Memory B cell (primary cell): ENCODE measurements around the gene DAO.
"Not testable (repeated sequence)": the region's sequence is repeated elsewhere in the genome, so short reads cannot be mapped to it uniquely, and the experiment has no call there.

ENCODE experiments used
- ATAC-seq: fragments of 150-1000 bp; cut with Tn5 transposase; 2 replicates; pipeline ENCODE4 v1.10.0; 2021; ENCODE audit warnings: low read depth, mild to moderate bottlenecking, moderate library complexity
- DNase-seq, 2 donors: peaks; one replicate each; pipeline ENCODE4 v3.0.0; 2022; ENCODE audit warnings: low spot score in 2 of 2
- H3K27ac Mint-ChIP-seq: one replicate; pipeline ENCODE4 v1.8.0; 2022; ENCODE audit warnings: mild to moderate bottlenecking, moderate library complexity, mixed read lengths
- H3K27me3 Mint-ChIP-seq: one replicate; pipeline ENCODE4 v1.8.0; 2022; ENCODE audit warnings: mixed read lengths
- H3K36me3 Mint-ChIP-seq: one replicate; pipeline ENCODE4 v1.8.0; 2022; ENCODE audit warnings: mild to moderate bottlenecking, mixed read lengths
- H3K4me1 Mint-ChIP-seq: one replicate; pipeline ENCODE4 v1.8.0; 2022; ENCODE audit warnings: mixed read lengths
- H3K4me3 Mint-ChIP-seq: one replicate; pipeline ENCODE4 v1.8.0; 2022; ENCODE audit warnings: mild to moderate bottlenecking, moderate library complexity, mixed read lengths
- H3K9me3 Mint-ChIP-seq: one replicate; pipeline ENCODE4 v1.8.0; 2022; ENCODE audit warnings: mixed read lengths

DAO gene

DNA sequence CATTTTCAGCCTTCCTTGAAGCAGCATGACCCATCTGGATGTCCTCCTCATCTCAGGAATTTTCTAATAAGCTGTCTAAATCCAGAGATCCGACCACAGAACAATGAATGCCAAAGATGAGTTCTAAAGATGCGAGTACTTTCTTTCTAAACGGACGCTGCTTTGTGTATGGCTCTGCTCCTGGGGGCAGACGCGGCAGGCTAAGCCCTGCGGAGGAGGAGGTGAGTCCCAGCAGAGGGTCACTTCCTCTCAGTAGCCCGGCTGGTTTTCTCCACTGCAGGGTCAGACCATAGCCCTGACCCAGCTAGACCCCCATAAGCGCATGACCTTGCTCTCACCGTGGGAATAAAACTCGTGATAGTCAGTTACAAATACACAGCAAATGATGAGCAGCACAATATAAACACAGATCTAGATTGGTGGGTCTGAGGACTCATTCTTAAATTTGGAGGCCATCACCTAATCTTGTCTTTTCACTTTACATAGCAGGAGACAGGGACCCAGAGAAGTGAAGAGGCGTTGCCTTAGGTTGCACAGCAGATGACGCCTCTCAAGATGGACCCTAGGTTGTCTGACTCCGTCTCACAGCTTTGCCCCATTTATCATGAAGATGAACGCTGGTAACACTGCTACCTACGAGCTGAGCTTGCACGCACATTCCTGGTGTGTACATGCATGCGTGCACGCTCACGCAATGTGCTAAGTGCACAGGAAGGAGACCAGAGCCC lies 39.1 kb upstream of the DAO start:
- Mint-ChIP-seq H3K36me3 (peaks cover 11% of the 10 kb centered on the region), H3K4me1 (peaks cover 18% of the 10 kb centered on the region), H3K27me3 (no peaks in the 10 kb centered on the region), H3K27ac (no peak overlapping the region), H3K4me3 (no peak overlapping the region), H3K9me3 (no peaks in the 10 kb centered on the region)
- no peak for DNase-seq
- no peak for ATAC-seq

DNA sequence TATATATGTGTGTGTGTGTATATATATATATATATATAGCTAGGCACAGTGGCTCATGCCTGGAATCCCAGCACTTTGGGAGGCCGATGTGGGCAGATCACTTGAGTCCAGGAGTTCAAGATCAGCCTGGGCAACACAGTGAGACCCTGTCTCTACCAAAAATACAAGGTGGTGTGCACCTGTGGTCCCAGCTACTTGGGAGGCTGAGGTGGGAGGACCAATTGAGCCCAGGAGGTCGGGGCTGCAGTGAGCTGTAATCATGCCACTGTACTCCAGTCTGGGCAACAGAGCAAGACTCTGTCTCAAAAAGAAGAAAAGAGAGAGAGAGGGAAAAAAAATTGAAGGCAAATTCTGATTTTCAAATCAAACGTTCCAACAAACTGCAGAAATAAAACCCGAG lies 38.1 kb upstream of the DAO start:
- Mint-ChIP-seq H3K36me3 (peaks cover 15% of the 10 kb centered on the region), H3K4me1 (peaks cover 20% of the 10 kb centered on the region)

GRCh38 chr12:108842361-108842760 lies 37.5 kb upstream of the DAO start:
- no peak overlapping the region for H3K4me3 Mint-ChIP-seq
- H3K36me3 Mint-ChIP-seq: peaks cover 13% of the 10 kb centered on the region
- DNase-seq (no peak), ATAC-seq (no peak)
- H3K27ac Mint-ChIP-seq: no peak overlapping the region
- no peaks in the 10 kb centered on the region for H3K9me3 Mint-ChIP-seq
- no peaks in the 10 kb centered on the region for H3K27me3 Mint-ChIP-seq
- H3K4me1 Mint-ChIP-seq: peaks cover 17% of the 10 kb centered on the region

More for the DNA sequence above, 38.1 kb upstream of the DAO start:
- H3K27me3 Mint-ChIP-seq, DNase-seq, H3K4me3 Mint-ChIP-seq, H3K9me3 Mint-ChIP-seq, H3K27ac Mint-ChIP-seq, ATAC-seq: not testable (repeated sequence)

DNA sequence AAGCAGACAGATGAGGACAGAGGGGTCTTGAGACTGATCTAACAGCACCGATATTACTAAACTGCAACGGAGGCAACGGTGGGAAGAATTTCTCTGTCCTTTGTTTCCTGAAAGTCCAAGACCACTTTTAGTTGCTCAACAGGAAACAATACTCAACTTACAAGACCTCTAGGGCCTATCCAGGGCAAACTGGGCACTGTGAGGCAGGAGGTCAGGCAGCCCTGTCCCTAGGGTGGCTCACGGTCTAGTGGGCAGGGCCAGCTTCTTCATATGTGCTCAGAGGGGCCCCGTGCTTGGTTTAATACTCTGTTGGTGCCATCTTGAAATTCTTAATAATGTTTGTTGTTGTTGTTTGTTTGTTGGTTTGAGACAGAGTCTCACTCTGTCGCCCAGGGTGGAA lies 36.7 kb upstream of the DAO start:
- peaks cover 18% of the 10 kb centered on the region for H3K36me3 Mint-ChIP-seq
- DNase-seq (no peak), ATAC-seq (no peak)
- no peak overlapping the region for H3K27ac Mint-ChIP-seq
- peaks cover 15% of the 10 kb centered on the region for H3K4me1 Mint-ChIP-seq
- no peaks in the 10 kb centered on the region for H3K9me3 Mint-ChIP-seq
- no peaks in the 10 kb centered on the region for H3K27me3 Mint-ChIP-seq
- no peak overlapping the region for H3K4me3 Mint-ChIP-seq

GRCh38 chr12:108845696-108846095 lies 34.2 kb upstream of the DAO start:
- H3K9me3 Mint-ChIP-seq: no peaks in the 10 kb centered on the region
- no peaks in the 10 kb centered on the region for H3K27me3 Mint-ChIP-seq
- no peak for ATAC-seq
- peaks cover 19% of the 10 kb centered on the region for H3K36me3 Mint-ChIP-seq
- no peak overlapping the region for H3K4me3 Mint-ChIP-seq
- H3K27ac Mint-ChIP-seq: no peak overlapping the region
- H3K4me1 Mint-ChIP-seq: peaks cover 6% of the 10 kb centered on the region
- no peak for DNase-seq

- Mint-ChIP-seq H3K27me3 (no peaks in the 10 kb centered on the region), H3K36me3 (peaks cover 19% of the 10 kb centered on the region), H3K27ac (no peak overlapping the region), H3K4me3 (no peak overlapping the region), H3K9me3 (no peaks in the 10 kb centered on the region), H3K4me1 (peaks cover 11% of the 10 kb centered on the region)
- DNase-seq (no peak), ATAC-seq (no peak)
Measured at GRCh38 chr12:108846290-108846701, 33.6 kb upstream of the DAO start.

DNA sequence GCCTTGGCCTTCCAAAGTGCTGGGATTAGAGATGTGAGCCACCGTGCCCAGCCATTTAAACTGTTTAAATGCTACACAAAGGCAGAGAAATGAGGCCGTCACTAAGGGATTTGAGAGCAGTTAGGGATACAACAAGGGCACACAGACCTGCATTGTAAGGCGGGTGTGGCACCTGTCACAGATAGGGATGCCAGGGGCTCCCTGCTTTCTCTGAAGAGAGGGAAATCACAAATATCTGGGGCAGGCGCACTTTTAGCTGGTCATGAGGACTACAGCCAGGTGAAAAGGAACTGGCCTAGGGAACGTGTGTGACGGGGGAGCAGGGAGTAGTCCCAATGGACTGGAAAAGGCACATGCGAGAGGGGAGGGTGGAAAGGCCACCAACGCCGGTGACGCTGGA lies 32.2 kb upstream of the DAO start:
- Mint-ChIP-seq H3K4me3 (no peak overlapping the region), H3K36me3 (peaks cover 17% of the 10 kb centered on the region), H3K27ac (no peak overlapping the region), H3K4me1 (peaks cover 11% of the 10 kb centered on the region), H3K9me3 (no peaks in the 10 kb centered on the region), H3K27me3 (no peaks in the 10 kb centered on the region)
- ATAC-seq: no peak
- no peak for DNase-seq

DNA sequence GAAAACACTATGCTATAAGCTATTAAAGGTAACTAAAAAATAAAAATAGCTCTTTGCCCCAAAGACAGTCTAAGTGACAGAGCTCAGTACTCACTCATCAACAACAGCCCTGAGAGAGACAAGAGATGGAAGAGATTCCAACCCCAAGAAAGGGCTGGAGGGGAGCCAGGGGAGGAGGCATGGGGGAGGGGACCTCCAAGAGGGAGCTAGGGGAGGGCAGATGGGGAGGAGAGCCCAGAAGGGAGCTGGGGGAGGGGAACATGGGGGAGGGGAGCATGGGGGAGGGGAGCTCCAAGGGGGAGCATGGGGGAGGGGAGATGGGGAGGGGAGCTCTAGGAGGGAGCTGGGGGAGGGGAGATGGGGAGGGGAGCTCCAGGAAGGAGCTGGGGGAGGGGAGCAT lies 30.2 kb upstream of the DAO start:
- DNase-seq (no peak), ATAC-seq (no peak)
- no peaks in the 10 kb centered on the region for H3K9me3 Mint-ChIP-seq
- H3K4me1 Mint-ChIP-seq: peaks cover 18% of the 10 kb centered on the region
- no peak overlapping the region for H3K27ac Mint-ChIP-seq
- no peak overlapping the region for H3K4me3 Mint-ChIP-seq
- H3K36me3 Mint-ChIP-seq: peaks cover 14% of the 10 kb centered on the region
- no peaks in the 10 kb centered on the region for H3K27me3 Mint-ChIP-seq

- Mint-ChIP-seq H3K4me3 (no peak overlapping the region), H3K9me3 (peaks cover 2% of the 10 kb centered on the region), H3K27ac (peak overlapping the region; percentile 8), H3K36me3 (peaks cover 10% of the 10 kb centered on the region), H3K4me1 (peaks cover 17% of the 10 kb centered on the region), H3K27me3 (no peaks in the 10 kb centered on the region)
- ATAC-seq (peak; percentile 97), DNase-seq (peak in 1 of 2 donors; percentile 31)
Measured at GRCh38 chr12:108850854-108851573, 28.9 kb upstream of the DAO start.

DNA sequence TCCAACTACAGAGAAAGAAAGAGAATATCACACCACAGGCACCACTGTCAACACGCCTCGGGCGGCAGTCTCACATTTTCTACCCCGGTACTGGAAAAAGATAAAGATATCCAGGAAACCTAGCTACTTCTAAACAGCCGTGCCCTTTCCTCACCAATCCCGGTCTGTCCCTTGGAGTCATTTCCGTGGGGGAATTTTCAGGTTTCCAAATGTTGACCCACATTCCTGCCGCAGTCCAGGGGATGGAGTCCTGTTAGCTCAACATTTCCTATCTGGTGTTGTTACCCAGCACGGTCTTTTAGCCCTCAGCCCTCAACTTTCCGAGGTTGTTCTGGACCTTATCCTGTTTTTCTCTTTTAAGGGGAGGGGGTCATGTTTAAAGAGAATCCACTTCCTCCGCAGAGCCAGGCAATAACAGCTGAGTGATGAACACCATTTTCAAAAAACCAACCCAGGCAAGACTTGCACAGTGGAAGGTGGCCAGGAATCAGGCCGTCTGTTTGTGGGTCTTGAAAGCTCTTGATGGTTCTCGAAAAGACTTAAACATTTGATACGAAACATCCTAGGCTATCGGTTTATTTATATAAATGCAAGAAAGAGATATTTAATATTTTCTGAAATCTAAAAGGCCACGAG lies 27.1 kb upstream of the DAO start:
- Mint-ChIP-seq H3K27ac (no peak overlapping the region), H3K4me1 (peaks cover 25% of the 10 kb centered on the region)

DNA sequence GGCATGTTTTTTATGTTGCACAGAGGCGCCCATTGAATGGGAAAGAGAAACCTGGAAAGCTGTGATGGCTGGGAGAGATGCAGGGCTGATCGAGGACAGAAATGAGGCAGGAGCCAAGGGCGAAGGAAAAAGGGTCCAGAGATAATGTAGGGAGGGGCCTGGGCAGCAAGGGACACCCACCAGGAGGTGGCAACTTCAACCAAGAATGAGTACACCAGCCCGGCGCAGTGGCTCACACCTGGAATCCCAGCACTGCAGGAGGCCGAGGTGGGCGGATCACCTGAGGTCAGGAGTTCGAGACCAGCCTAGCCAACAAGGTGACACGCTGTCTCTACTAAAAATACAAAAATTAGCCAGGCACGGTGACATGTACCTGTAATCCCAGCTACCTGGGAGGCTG lies 26.5 kb upstream of the DAO start:
- no peak overlapping the region for H3K4me3 Mint-ChIP-seq
- ATAC-seq (no peak), DNase-seq (no peak)
- H3K9me3 Mint-ChIP-seq: peaks cover 2% of the 10 kb centered on the region
- peaks cover under 1% of the 10 kb centered on the region for H3K36me3 Mint-ChIP-seq
- no peaks in the 10 kb centered on the region for H3K27me3 Mint-ChIP-seq
- H3K27ac Mint-ChIP-seq: no peak overlapping the region
- peaks cover 28% of the 10 kb centered on the region for H3K4me1 Mint-ChIP-seq

More for the DNA sequence above, 27.1 kb upstream of the DAO start:
- peaks cover 5% of the 10 kb centered on the region for H3K36me3 Mint-ChIP-seq
- no peak overlapping the region for H3K4me3 Mint-ChIP-seq
- no peak for DNase-seq
- ATAC-seq: no peak
- H3K9me3 Mint-ChIP-seq: peaks cover 2% of the 10 kb centered on the region
- no peaks in the 10 kb centered on the region for H3K27me3 Mint-ChIP-seq

DNA sequence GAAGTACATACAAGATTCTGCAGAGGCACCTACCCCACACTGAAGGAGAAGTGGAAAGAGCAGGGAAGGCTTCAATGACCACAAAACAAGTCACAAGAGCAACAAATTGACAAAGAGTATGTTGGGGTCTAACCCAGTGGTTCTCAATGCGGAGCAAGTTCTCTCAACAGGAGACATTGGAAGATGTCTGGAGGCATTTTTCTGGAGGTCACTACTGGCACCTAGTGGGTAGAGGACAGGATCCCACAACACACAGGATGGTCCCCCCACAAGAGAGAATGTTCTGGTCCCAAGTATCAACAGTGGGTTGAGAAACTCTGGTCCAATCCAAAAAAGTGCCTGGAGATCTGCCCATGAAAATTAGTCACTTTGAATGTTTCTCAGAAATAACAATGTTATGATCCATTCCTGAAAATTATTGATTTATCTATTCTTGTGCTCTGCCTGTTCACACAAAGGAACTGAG lies 25.9 kb upstream of the DAO start:
- Mint-ChIP-seq H3K27me3 (no peaks in the 10 kb centered on the region), H3K36me3 (no peaks in the 10 kb centered on the region), H3K4me3 (no peak overlapping the region), H3K4me1 (peaks cover 32% of the 10 kb centered on the region), H3K9me3 (peaks cover 2% of the 10 kb centered on the region), H3K27ac (peak overlapping the region; percentile 18)
- no peak for ATAC-seq
- DNase-seq: no peak

- peak overlapping the region; percentile 18 for H3K27ac Mint-ChIP-seq
- DNase-seq (no peak), ATAC-seq (no peak)
Measured at GRCh38 chr12:108854451-108855283, 25.2 kb upstream of the DAO start.

More at GRCh38 chr12:108854451-108855283, 25.2 kb upstream of the DAO start:
- Mint-ChIP-seq H3K27me3 (peaks cover 2% of the 10 kb centered on the region), H3K4me3 (no peak overlapping the region), H3K36me3 (no peaks in the 10 kb centered on the region), H3K9me3 (peaks cover 2% of the 10 kb centered on the region), H3K4me1 (peaks cover 35% of the 10 kb centered on the region)
